ENCODE measurements around the gene ADAMTSL3. TPM values are rescaled to one million over a fixed set of nuclear protein-coding genes. Genes with fewer than 3 reads are reported as not detected.

ADAMTSL3 gene
- total RNA-seq, 2 experiments from 2014 or later = not detected

DNA sequence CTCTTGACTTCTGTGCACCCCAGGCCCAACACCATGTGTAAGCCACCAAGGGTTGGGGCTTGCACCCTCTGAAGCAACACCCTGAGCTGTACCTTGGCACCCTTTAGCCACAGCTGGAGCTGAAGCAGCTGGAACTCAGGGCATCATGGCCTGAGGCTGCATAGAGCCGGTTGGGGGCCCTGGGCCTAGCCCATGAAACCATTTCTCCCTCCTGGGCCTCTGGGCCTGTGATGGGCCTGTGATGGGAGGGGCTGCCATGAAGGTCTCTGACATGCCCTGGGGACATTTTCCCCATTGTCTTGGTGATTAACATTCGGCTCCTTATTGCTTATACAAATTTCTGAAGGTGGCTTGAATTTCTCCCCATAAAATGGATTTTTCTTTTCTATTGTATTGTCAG is 22.4 kb upstream of the ADAMTSL3 start:
- Mint-ChIP-seq H3K4me3 (no peak overlapping the region), H3K9me3 (peaks cover 9% of the 10 kb centered on the region), H3K27ac (no peak overlapping the region), H3K36me3 (ENCODE audit: low read depth) (no peaks in the 10 kb centered on the region), H3K4me1 (no peaks in the 10 kb centered on the region), H3K27me3 (no peaks in the 10 kb centered on the region)
- CTCF ChIA-PET = no interaction called here
- POLR2A ChIA-PET = no interaction called here
- no peak for DNase-seq

DNA sequence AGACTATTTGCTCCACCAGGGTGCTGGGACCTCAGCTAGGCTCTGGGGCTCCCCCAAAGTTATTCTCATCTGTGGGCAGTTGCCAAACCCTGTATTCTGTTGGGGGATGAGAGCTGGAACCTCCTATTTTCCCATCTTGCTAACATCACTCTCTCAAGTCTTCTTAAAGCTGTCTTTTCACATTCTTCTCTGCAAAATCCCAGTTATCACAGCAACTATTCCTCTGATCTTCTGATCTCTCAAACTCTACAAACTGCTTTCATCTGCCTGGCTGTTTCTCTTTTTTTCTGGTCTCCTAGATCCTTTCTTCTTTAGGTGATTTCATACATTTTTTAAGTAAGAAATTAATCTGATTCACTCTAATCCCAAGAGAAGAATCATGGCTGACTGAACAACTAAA is 10.7 kb upstream of the ADAMTSL3 start:
- POLR2A ChIA-PET = no interaction called here
- H3K27ac Mint-ChIP-seq = no peak overlapping the region
- CTCF ChIA-PET = interaction anchor here (1.2 kb wide), 1 partner anchor 22 kb away, joined by 3 read pairs; no protein-coding TSS in a partner anchor
- H3K27me3 Mint-ChIP-seq = no peaks in the 10 kb centered on the region
- H3K36me3 Mint-ChIP-seq (ENCODE audit: low read depth) = no peaks in the 10 kb centered on the region
- H3K9me3 Mint-ChIP-seq = peaks cover 5% of the 10 kb centered on the region
- H3K4me1 Mint-ChIP-seq = no peaks in the 10 kb centered on the region
- no peak for DNase-seq
- no peak overlapping the region for H3K4me3 Mint-ChIP-seq

DNA sequence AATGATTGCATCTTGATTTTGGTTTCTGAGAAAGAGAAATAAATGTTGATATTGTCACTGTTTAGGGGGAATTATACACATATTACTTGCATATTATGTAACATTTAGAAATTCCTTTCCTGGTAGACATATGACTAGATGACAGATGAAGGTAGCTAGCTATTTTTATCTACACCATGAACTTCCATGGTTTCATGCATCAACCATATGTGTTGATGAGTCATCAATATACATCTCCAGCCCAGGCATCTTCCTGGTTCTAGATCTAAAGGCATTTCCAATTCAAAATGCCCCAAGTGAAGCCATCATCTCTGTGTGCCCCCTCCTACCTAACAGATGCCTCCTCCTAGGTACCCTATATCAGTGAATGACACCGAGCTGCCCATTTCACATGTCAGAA is 9.5 kb upstream of the ADAMTSL3 start:
- ChIA-PET POLR2A (no interaction called here), CTCF (no interaction called here)
- no peak for DNase-seq
- H3K27ac Mint-ChIP-seq = no peak overlapping the region
- peaks cover 5% of the 10 kb centered on the region for H3K9me3 Mint-ChIP-seq
- H3K4me3 Mint-ChIP-seq = no peak overlapping the region
- H3K36me3 Mint-ChIP-seq (ENCODE audit: low read depth) = no peaks in the 10 kb centered on the region
- no peaks in the 10 kb centered on the region for H3K4me1 Mint-ChIP-seq
- no peaks in the 10 kb centered on the region for H3K27me3 Mint-ChIP-seq

DNA sequence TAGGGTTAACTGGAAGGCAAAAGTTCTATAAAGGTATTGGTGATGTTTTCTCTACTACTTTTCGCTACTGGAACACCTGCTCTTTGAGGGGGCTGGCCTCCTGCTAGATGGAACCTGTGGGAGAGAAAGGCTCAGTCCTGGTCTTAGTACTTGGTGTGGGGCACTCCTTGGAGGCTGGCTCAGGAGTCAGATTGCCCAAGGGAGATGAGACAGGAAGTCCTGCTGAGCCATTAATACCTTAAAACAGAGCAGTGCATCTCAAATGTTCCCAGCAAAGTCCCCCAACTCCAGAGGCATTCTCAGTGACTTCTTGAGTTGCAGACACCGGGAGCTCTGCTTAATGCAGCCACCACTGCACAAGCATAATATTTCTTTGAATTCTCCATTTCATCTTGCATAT is 3.1 kb upstream of the ADAMTSL3 start:
- H3K27ac Mint-ChIP-seq = no peak overlapping the region
- CTCF ChIA-PET = no interaction called here

DNA sequence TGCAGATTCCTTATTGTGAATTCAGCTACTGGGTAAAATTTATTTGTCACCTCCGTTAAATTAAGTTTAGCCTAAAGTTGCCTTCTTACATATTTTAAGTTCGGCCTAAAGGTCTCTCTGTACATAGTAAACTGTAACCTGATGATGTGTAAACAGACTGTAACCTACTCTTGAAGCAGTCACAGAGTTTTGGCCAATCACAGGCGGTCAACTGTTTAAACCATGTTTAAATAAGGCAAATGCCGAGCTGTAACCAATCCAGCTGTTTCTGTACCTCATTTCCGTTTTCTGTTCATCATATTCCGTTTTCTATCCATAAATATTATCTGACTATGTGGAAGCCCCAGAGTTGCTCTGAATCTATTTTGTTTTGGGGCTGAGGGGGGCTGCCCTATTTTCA is 2.4 kb upstream of the ADAMTSL3 start:
- H3K9me3 Mint-ChIP-seq = no peaks in the 10 kb centered on the region
- no peak overlapping the region for H3K27ac Mint-ChIP-seq
- DNase-seq = no peak
- peaks cover 27% of the 10 kb centered on the region for H3K27me3 Mint-ChIP-seq
- H3K4me3 Mint-ChIP-seq = no peak overlapping the region
- H3K36me3 Mint-ChIP-seq (ENCODE audit: low read depth) = no peaks in the 10 kb centered on the region
- H3K4me1 Mint-ChIP-seq = no peaks in the 10 kb centered on the region
- ChIA-PET POLR2A (no interaction called here), CTCF (no interaction called here)

More for the DNA sequence above, 3.1 kb upstream of the ADAMTSL3 start:
- Mint-ChIP-seq H3K36me3 (ENCODE audit: low read depth) (no peaks in the 10 kb centered on the region), H3K4me1 (no peaks in the 10 kb centered on the region), H3K4me3 (no peak overlapping the region), H3K9me3 (no peaks in the 10 kb centered on the region), H3K27me3 (peaks cover 27% of the 10 kb centered on the region)
- no peak for DNase-seq
- POLR2A ChIA-PET = no interaction called here

DNA sequence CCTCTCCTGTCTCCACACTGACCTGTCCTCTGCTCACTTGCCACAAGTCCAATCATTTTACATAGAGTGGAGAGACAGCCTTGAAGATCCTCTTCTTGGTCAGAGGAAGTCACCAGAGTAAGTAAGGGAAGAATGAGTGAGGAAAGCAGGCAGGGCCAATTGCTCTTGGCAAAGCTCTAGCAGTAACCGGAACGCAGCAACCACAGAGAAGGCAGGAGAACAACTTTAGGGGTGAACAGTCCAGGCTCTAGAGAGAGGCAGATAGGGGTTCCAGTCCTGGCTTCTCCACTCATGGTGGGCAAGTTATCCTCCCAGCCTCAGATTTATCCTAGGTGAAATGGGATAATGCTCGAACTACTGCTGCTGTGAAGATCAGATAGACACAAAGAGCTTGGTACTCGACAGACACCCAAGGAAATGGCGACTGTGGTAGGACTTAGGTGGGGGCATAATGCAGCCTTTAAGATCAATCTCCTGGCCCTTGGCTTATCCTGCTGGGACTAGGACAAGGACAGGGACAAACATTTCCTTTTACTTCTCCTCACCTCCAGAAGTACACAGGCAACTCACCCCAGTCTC is 1.2 kb upstream of the ADAMTSL3 start:
- ChIA-PET CTCF (interaction anchor here (0.5 kb wide), 1 partner anchor 479 kb away, joined by 3 read pairs; no protein-coding TSS in a partner anchor), POLR2A (no interaction called here)
- Mint-ChIP-seq H3K4me3 (no peak overlapping the region), H3K27me3 (peaks cover 27% of the 10 kb centered on the region), H3K27ac (no peak overlapping the region), H3K9me3 (no peaks in the 10 kb centered on the region), H3K36me3 (ENCODE audit: low read depth) (no peaks in the 10 kb centered on the region), H3K4me1 (no peaks in the 10 kb centered on the region)
- DNase-seq = no peak

DNA sequence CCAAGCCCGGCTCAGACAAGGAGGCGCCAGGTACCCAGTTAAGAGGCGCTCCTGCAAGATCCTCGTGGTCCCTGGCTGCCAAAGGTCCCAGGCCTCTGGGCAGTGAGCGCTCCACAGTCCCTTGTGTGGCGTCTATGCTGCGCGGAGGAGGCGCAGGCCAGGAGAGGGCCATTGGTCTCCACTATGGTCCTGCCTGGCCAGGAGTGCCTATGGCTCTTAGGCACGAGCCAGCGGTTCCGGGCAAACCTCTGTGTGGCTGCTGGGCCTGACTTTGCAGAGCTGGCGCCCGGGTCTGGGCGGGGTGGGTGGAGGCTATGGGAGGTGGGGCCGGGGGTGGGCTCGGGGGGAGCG is 660 bp upstream of the ADAMTSL3 start:
- H3K36me3 Mint-ChIP-seq (ENCODE audit: low read depth) = no peaks in the 10 kb centered on the region
- ChIA-PET POLR2A (no interaction called here), CTCF (no interaction called here)
- no peaks in the 10 kb centered on the region for H3K4me1 Mint-ChIP-seq
- H3K4me3 Mint-ChIP-seq = no peak overlapping the region
- H3K27me3 Mint-ChIP-seq = peaks cover 27% of the 10 kb centered on the region
- no peak overlapping the region for H3K27ac Mint-ChIP-seq
- no peaks in the 10 kb centered on the region for H3K9me3 Mint-ChIP-seq
- no peak for DNase-seq

DNA sequence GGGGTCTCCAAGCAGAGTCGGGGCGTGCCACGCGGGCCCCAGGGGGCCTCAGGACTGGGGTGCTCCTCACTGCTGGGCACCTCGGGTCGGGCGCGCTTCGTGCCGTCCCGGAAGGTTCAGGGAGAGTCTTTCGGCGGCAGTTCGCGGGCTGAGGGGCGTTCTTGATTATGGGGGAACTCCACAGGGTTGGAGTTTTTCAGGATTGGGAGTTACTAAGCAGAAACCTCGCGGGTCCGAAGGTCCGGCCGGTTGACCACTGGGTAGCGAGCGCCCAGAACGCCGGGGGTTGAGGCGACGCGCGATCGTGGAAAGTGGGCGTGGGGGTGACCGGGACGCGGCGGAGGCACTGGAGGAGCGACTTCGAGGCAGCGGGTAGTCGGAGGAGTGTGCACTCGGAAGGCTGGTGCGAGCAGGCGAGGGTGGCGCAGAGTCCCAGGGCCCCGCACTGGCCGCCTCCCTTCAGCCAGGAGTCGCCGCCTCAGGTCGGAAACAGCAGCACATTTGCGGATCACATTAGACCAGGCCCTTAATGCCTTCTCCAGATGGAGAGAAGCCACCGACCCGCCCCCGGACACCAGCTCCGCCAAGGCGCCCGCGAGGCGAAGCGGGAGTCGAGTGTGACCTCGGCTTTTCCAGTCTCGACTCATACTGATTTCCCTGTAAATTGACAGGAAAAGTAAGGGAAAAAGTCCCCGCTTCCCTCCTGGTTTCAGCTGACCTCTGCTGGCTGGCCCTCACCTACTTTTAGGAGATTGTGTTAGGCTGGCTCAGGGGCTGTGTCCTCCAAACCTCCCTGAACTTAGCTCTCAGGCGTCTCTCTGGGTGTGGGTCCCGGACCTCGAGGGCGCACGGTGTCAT is 685 bp downstream of the ADAMTSL3 start:
- Mint-ChIP-seq H3K9me3 (no peaks in the 10 kb centered on the region), H3K36me3 (ENCODE audit: low read depth) (no peaks in the 10 kb centered on the region), H3K4me1 (no peaks in the 10 kb centered on the region), H3K4me3 (no peak overlapping the region), H3K27ac (no peak overlapping the region), H3K27me3 (peaks cover 27% of the 10 kb centered on the region)
- ChIA-PET CTCF (no interaction called here), POLR2A (no interaction called here)
- no peak for DNase-seq

DNA sequence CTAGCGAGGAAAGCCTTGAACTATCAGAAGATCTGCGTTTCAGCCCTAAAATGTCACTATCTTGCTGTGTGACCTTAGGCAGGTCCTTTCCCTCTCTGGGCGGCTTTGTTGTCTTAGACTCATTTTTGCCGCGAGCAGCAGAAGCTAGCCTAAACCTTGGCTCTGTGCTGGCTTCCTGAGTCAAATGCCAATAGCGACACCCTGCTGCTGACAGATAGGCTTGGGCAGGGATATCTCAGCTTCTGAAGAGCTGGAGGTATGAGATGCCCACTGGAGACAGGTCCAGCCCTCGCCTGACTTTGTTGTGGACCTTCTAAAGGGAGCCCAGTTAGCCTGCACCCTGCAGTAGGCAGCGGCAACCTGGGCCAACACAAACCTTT is 1.3 kb downstream of the ADAMTSL3 start:
- no peaks in the 10 kb centered on the region for H3K4me1 Mint-ChIP-seq
- no peak overlapping the region for H3K4me3 Mint-ChIP-seq
- no peaks in the 10 kb centered on the region for H3K9me3 Mint-ChIP-seq
- no peak for DNase-seq
- peaks cover 27% of the 10 kb centered on the region for H3K27me3 Mint-ChIP-seq
- ChIA-PET CTCF (no interaction called here), POLR2A (no interaction called here)
- H3K27ac Mint-ChIP-seq = no peak overlapping the region
- no peaks in the 10 kb centered on the region for H3K36me3 Mint-ChIP-seq (ENCODE audit: low read depth)

DNA sequence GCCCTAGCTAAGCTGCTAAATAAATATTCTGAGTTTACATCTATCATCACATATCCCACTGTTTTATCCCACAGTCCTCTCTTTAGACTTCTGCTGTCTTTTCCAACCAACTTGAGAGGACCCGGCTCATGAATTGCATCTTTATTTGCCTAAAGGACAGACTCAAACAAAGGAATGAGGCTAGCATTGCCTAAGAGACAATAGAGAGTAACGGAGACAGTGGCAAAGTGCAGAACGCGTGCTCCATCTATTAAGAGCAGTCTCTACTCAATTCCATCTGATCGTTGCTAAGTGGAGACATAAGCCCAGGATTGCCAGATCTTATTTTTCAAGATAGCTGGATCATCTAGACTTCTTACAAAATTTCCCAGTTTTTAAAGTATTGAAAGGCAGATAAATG is 2.3 kb downstream of the ADAMTSL3 start:
- no peak for DNase-seq
- Mint-ChIP-seq H3K9me3 (no peaks in the 10 kb centered on the region), H3K36me3 (ENCODE audit: low read depth) (no peaks in the 10 kb centered on the region), H3K27ac (no peak overlapping the region), H3K4me3 (no peak overlapping the region), H3K4me1 (no peaks in the 10 kb centered on the region), H3K27me3 (peaks cover 27% of the 10 kb centered on the region)
- ChIA-PET CTCF (no interaction called here), POLR2A (no interaction called here)

DNA sequence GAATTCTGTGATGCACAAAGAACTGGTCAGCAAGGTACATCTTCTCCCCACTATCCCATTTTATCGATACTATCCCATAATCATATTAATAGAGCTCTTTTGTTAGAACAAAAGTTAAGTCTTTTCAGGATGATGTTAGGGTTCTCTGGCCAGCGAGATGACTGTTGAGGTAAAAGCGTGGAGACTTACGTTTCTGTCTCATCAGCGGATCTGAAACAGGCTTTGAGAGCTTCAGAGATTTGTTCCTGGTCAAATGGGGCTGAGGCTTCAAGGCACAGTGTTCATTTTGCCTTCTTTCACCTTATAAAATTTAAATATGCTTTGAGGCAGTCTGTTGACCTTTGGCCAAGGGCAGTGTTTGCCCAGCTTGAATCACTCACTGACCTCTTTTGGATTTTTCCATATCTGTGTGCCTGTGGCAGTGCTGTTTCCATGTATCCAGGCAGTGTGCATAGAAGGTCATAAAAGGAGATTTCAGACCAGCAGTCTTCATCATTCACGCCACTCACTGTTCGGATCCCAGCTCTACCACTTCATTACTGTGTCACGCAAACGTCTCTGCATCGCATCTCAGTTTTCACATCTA is 3.1 kb downstream of the ADAMTSL3 start:
- H3K4me1 Mint-ChIP-seq = no peaks in the 10 kb centered on the region
- ChIA-PET POLR2A (no interaction called here), CTCF (no interaction called here)
- H3K9me3 Mint-ChIP-seq = no peaks in the 10 kb centered on the region
- no peak for DNase-seq
- no peak overlapping the region for H3K4me3 Mint-ChIP-seq
- H3K27me3 Mint-ChIP-seq = peaks cover 24% of the 10 kb centered on the region
- no peaks in the 10 kb centered on the region for H3K36me3 Mint-ChIP-seq (ENCODE audit: low read depth)
- H3K27ac Mint-ChIP-seq = no peak overlapping the region

DNA sequence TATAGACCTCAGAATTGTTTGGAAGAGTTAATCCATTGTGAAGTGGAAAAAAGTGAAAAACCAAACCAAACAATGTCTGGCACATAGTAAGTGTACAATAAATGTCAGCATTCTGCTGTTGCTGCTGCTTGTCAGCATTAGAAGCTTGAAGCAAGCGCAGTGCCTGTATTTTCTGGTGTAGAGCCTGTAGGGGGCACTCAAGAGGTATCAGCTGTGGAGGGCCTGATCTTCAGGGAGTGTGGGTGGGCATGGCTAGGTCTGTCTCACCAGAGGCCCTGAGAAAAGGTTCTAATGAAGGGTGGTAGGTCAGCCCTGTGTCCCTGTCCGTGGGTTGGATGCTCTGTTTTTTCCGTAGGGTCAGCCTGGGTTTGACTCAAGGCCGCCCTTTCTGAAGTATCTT is 3.6 kb downstream of the ADAMTSL3 start:
- Mint-ChIP-seq H3K9me3 (no peaks in the 10 kb centered on the region), H3K27me3 (peaks cover 21% of the 10 kb centered on the region), H3K4me1 (no peaks in the 10 kb centered on the region), H3K27ac (no peak overlapping the region), H3K36me3 (ENCODE audit: low read depth) (no peaks in the 10 kb centered on the region), H3K4me3 (no peak overlapping the region)
- DNase-seq = no peak
- ChIA-PET POLR2A (no interaction called here), CTCF (no interaction called here)

DNA sequence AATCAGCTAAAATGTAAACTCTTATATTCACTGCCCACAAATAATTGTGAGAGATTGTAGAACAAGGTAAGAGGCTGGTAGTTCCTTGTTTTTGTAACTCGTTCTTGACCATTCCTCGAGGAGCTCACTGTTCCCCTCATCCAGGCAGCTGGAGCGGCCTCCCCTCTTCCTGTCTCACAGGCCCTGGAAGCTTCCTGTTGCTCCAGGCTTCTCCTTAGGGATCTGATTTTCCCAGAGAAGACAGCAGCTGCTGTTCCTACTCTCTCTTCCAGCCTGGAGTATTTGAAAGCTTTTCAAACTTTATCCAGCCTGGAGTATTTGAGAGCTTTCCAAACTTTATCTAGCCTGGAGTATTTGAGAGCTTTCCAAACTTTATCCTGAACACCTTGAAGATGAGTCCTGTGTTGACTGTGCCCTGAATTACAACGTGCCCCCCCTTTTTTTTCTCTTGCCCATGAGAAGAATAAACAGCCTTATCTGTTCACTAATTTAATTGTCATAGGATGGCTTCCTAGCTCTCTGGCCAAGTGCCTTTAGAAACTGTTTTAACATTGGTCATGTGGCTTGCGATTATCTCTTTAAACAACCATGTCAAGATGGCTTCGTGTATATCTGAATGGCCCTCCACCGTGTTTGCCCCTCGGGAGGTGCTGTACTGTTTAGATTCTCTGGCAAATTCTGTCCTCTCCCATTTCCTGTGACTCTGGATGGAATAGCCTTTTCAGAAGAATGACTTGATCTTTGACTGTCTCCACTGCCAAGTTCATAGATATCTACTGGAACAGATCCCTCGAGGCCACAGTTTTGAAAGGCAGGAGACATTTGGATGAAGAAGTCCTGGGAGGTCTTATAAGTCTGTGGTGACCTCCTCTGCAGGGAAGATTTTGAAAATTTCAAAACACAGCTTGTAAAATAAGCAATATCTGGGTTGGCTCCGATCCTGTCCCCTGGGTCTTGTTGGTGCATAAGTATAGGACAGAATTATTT is 4.8 kb downstream of the ADAMTSL3 start:
- no peaks in the 10 kb centered on the region for H3K36me3 Mint-ChIP-seq (ENCODE audit: low read depth)
- no peaks in the 10 kb centered on the region for H3K4me1 Mint-ChIP-seq
- CTCF ChIA-PET = interaction anchor here (1.0 kb wide), 1 partner anchor 10 kb away, joined by 3 read pairs; no protein-coding TSS in a partner anchor
- H3K9me3 Mint-ChIP-seq = no peaks in the 10 kb centered on the region
- no peak overlapping the region for H3K27ac Mint-ChIP-seq
- POLR2A ChIA-PET = no interaction called here
- no peak overlapping the region for H3K4me3 Mint-ChIP-seq
- peaks cover 13% of the 10 kb centered on the region for H3K27me3 Mint-ChIP-seq
- no peak for DNase-seq
